GM19043 (cell line): Measurements from ENCODE around the gene LARP1.
"Not testable (repeated sequence)": the region's sequence is repeated elsewhere in the genome, so short reads cannot be mapped to it uniquely, and the experiment has no call there.

ENCODE experiments used
- ATAC-seq: cut with Tn5 transposase; IDR thresholded peaks from one replicate; pipeline ENCODE4 v1.9.1; 2021; ENCODE audit warnings: low read depth; ENCODE audit not compliant: unreplicated experiment

LARP1 gene

GRCh38 chr5:154759868-154760267, 4.7 kb downstream of the LARP1 start:
- not testable (repeated sequence) for ATAC-seq

DNA sequence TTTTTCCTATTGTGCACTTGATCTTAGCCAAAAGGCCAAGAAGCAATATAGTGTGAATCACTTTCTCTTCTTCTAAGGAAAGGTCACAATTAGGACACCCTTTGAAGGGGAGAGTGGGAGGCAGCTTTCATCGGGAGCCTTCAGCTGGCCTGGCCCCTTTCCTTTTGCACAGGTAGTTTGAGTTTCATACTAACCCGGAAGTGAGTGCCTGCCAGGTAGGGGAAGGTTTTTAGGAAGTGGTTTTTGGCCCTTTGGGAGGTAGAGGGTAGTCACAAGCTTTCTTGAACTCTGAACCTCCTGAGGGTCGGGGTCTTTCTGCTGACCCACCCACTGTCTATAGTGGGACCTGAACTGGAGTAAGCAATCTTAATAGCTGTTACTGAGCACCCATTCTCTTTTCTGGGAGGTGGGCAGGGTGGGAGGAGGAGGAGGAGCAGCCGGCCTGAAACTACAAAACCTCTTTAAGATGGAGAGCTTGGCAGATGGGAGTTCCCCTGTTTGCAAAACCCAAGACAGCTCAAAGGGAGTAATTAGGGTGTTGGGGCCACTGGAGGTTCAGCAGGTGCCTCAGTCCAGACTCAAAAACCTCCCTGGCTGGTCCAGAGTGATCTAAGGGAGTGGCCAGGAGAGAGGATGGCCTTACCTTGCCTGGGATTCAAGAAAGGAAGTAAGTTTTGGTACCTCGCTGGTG, 6.0 kb downstream of the LARP1 start:
- no peak for ATAC-seq

DNA sequence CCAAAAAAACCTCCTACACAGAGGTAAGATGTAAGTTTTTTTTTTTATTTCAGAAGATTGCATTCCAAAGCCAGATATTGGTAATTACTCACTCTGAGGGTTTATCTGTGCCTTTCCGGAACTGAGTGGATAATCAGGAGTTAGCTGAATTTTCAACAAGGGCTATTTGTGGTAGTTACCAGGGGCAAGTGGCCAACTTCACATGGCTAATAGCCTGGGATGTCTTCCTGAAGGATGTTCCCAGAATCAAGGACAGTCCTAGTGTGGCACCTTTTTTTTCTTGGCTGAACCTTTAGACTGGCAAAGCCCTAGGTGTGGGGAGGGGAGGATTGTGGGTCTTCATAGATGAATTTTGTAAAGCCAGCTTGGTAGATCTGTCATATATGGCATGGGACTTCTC, 7.1 kb downstream of the LARP1 start:
- no peak for ATAC-seq

DNA sequence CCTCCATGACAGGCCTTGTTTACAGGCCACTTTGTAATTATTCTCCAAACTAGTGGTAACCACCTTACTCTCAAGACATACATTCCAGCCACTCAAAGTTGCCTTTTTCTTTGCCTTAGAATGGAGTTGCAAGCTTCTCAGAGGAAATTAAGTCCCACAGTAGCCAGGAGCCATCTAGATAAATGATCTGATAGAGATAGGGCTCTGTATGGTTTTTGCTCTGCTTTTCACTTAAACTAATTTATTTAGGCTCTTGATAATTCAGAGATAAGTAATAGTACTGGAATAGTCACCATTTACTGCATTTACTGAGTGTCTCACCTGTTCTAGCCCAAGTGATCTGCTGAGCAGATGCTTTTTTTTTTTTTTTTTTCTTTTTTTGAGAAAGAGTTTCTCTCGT, 7.5 kb downstream of the LARP1 start:
- no peak for ATAC-seq

GRCh38 chr5:154764967-154765366, 9.8 kb downstream of the LARP1 start:
- no peak for ATAC-seq

- ATAC-seq: no peak
Measured at GRCh38 chr5:154765396-154765925, 10.3 kb downstream of the LARP1 start.

DNA sequence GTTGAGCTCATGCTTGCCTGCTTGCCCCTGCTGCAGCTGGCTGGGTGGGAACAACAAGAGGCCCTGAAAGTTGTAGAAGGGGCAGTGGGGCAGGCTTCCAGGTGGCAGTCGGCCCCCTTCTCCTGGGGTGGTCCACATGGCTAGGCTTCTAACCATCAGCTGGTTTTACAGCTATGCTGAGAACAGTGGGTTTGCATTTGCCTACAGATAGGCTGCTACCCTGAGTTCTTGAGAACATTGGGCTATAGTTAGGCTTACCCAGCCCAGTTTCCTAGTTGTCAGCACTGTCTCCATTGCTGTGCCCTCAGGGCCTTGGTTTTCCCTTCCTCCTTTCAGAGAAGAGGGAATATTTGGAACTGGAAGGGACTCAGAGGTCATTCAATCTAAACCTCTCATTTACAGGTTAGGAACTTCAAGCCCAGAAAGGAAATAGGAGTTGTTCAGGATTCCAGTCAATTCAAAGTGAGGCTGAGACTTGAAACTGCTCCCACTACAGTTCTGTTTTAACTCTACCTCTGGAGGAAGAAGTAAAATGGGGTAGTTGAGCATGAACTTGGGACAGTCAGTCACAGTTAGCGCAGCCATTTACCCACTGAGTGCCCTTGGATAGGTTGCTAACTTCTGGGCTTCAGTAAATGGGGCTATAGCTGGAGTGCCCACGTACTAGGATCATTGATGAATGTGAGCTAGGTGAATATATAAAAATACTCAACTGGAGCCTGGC, 11.5 kb downstream of the LARP1 start:
- no peak for ATAC-seq

DNA sequence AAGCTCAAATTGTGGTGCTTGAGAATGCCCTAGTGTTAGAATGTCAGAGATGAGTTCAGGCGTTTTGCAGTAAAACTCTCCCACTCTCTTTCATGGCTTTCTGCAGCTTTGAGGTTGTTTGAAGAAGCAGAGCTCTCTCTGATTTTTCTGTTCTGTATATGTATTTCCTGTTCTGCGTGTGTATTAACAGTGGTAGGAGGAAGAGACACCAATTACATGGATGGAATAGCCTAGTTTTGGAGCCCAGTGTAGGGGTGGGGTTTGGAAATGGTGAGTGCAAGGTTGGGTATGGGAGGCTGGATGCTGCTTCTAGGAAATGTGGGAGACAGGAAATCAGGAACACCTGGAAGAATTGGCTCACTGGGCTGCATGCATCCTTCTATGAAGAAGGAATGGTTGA, 12.4 kb downstream of the LARP1 start:
- ATAC-seq: no peak

GRCh38 chr5:154768207-154768606, 13.0 kb downstream of the LARP1 start:
- ATAC-seq: no peak

DNA sequence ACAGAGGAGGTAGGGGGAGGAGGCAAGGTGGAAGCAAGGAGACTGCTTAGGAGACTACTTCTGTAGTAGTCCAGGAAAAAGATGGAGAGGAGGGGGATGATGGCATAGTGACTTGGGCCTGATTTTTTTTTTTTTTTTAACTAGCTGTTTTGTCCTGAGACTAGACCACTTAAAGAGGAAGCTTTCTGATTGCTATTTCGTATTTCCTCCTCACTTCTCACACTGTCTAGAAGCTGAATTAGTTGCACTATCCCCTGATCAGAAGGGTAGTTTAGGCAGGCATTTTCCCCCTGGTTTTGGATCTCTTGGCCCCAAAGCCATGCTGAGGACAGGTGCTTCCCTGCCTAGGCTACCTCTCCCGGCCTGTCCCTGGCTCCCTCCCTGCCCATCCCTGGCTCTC, 14.9 kb downstream of the LARP1 start:
- ATAC-seq: no peak

DNA sequence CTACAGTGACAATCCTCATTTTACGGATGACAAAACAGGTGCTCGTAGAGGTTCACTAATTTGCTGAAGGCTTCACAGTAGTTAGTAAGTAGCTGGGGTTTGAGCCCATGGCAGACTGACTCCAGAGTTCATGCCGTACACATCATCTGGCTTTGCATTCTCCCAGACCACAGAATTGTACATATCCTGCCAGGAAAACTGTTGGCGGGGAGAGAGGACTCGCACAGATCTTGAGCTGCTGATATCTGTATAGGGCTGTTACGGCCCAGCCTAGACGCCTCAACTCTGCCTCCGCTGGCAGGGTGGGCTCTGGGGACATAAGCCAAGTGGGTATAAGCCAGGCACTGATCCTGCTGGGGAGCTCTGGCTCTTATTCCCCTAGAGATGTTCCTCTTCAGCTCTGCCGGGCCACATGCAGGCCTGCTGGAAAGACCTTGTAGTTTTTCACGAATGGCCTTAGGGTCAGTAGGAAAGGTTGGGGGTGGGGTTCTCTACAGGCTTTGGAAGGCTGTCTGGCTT, 16.3 kb downstream of the LARP1 start:
- no peak for ATAC-seq

DNA sequence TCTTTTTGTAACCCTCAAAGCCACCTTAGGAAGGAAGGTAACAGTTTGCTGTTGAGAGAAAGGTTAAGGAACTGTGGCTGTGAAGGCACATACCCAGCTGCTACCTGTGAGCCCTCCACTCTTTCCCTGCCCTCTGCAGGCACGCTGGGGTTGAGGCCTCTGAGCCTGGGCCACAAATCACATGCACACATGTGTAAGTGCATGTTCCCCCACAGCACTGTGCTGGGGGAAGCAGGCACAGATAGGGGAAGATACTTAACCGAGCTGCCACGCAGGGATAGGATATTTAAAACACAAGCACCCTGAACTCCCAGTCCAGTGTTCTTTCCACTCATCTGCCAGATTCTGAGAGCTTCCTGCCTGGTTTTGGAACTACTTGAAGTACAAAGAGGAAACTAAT, 18.1 kb downstream of the LARP1 start:
- ATAC-seq: no peak

- no peak for ATAC-seq
Measured at GRCh38 chr5:154776167-154776566, 21.0 kb downstream of the LARP1 start.

GRCh38 chr5:154778534-154778933, 23.4 kb downstream of the LARP1 start:
- no peak for ATAC-seq

GRCh38 chr5:154779105-154779504, 23.9 kb downstream of the LARP1 start:
- ATAC-seq: no peak

GRCh38 chr5:154780128-154780527, 25.0 kb downstream of the LARP1 start:
- no peak for ATAC-seq

DNA sequence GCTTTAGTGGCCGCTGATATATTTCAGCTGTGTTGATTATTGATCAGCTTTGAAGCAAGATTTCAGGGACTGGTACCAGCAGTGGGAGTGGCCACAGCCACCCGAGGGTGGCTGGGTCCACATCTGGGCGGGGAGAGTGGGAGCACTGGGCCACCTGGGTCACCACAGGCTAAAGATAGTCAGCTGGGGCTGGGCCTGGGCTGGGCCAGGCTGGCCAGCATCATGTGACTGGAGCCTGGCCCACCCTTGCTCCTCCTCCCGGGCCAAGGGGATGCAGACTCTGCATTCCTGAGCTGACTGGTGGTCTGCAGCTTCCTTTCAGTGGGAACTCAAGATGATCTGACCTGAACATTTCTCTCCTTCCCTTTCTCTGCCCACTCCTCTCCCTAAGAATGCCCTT, 27.1 kb downstream of the LARP1 start:
- no peak for ATAC-seq

DNA sequence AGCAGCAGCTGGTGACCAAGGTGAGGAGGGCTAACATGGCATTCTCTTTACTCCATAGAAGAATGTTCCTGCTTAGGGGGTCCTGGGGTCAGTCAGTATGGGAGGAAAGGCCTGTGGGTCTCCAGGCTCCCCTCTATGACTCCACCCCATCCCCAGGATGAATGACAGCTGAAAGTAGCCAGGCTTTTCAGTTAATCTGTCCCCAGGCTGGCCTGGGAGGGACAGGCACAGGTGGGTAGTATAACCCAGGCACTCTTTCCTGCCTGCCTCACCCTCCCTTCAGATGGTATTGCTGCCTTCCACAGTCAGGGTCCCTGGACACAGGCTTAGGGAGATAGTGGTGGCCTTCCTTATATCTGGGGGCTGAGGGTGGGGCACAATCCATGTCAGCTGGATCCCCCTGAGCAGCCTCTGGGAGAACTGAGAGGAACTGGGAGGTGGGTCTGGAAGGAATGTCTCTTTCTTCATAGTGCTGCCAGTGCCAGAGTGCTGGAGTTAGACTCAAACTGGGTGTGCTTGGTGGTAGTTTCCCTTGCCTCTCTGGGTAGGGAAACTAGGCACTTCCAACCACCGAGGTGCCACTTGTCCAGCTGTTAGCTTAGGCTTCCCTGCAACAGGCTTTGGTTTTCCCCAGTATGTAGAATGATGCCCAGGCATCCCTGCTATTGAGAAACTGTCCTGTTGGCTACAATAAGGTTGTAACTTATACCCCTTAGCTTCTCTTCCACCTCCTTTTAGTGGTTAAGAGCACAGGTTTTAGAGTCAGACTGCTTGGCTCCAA, 27.8 kb downstream of the LARP1 start:
- ATAC-seq: no peak

GRCh38 chr5:154783774-154784460, 28.7 kb downstream of the LARP1 start:
- ATAC-seq: peak; percentile 52

DNA sequence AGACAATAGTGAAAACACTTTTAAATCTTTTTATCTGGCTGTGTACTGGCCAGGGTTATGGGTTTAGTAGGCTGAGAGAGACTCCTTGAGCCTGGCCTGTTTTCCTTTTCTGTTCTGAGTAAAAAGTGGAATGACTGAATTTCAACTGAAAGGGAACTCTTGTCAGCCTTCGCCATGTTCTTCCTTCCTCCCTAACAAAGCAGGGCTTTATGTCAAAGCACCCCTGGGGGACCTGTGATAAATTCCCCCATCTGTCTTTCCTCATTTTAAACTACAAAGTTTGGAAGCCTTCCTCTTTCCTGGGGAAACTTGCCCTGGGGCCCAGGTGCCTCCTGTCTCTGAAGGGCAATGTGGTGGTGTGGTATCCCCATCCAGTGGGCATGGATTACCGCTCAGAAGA, 29.7 kb downstream of the LARP1 start:
- no peak for ATAC-seq

DNA sequence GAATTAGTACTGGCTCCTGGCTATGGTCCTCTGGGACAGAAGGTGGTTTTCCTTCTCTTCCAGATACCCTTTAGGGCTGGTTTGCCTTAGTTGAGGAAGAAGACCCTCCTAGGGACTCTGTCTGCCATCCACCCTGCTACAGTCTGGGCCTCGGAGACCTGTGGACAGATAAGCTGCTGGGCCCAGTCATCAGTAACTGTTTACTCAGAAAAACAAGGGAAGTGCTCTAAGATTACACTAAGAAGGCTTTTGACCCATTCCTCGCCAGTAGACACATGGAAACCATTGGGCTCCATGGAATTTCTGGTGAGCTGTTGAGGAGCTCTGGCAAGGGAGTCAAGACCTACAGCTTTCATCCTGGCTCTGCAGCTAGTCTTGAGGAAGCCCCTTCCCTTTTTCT, 31.2 kb downstream of the LARP1 start:
- ATAC-seq: no peak
